ENCODE measurements around the gene HNRNPF.

The HNRNPF gene

DNA sequence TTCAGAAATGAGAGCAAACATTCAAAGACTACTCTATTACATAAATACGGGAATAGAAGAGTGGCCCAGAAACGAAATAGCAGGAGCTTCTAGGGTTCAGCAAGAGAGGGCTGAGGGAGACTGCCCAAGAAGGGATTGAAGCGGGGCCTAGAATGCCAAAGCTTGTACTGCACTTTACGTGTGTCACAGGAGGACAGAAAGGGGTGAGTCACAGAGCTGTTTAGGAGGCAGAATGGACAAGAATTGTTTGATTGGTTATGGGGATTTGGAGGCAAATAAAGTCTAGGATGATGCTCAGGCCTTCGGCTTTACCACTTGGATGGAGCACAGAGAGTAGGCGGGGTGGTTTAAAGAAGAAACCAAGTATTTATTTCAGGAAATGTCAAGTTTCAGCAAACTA is 48.9 kb downstream of the HNRNPF start:
- in situ Hi-C loops (cut with HindIII; ENCODE audit: low pct_unique_long_range_greater_than_20kb, low sequenced_read_pairs), result no loop called here
- no peak for DNase-seq (ENCODE audit: low read depth in 1 of 2, low spot score in 1 of 2)
- no peak for TF ChIP-seq JUND (IDR thresholded peaks at IDR 0.05; ENCODE audit: low read depth)

DNA sequence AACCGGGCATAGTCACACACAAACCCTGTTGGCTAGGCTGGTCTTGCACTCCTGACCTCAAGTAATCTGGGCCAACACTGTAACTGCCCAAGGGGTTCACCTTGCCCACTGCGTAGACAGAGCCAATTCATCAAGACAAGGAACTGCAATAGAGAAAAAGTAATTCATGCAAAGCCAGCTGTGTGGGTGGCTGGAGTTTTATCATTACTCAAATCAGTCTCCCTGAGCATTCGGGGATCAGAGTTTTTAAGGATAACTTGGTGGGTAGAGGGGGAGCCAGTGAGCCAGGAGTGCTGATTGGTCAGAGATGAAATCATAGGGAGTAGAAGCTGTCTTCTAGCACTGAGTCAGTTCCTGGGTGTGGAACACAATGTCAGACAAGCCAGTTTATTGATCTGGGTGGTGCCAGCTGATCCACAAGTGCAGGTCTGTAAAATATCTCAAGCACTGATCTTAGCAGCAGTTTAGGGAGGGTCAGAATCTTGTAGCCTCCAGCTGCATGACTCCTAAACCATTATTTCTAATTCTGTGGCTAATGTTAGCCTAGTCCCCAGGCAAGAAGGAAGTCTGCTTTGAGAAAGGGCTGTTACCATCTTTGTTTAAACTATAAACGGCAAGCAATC is 53.1 kb downstream of the HNRNPF start:
- TF ChIP-seq JUND (IDR thresholded peaks at IDR 0.05; ENCODE audit: low read depth), result peak; percentile 71; the same call in 1 of the 2 replicates
- in situ Hi-C loops (cut with HindIII; ENCODE audit: low pct_unique_long_range_greater_than_20kb, low sequenced_read_pairs), result no loop called here
- peak in 1 of 2 experiments; percentile 76 for DNase-seq (ENCODE audit: low read depth in 1 of 2, low spot score in 1 of 2)

DNA sequence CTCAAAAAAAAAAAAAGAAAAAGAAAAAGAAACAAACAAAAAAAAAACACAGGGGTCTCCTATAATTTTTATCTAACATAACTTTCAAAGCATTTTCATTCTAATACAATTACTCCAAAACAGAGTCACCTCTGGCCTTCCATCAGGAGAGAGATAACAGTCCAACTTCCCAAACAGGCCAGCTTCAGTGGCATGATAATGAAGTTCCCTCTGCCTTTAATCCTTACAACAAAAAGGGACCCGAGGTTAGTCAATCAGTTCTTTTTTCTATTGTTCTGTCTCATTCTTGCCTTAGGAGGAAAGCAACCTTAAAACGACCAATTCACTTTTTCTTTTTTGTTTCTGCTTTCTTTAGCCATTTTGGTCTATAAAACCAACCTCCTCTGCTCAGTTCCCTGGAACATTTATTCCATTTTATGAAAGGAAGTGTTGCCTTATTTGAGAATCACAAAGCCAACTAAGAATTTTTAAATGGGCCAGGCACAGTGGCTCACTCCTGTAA is 54.1 kb downstream of the HNRNPF start:
- no peak for DNase-seq (ENCODE audit: low read depth in 1 of 2, low spot score in 1 of 2)
- no peak for TF ChIP-seq JUND (IDR thresholded peaks at IDR 0.05; ENCODE audit: low read depth)
- in situ Hi-C loops (cut with HindIII; ENCODE audit: low pct_unique_long_range_greater_than_20kb, low sequenced_read_pairs), result no loop called here

DNA sequence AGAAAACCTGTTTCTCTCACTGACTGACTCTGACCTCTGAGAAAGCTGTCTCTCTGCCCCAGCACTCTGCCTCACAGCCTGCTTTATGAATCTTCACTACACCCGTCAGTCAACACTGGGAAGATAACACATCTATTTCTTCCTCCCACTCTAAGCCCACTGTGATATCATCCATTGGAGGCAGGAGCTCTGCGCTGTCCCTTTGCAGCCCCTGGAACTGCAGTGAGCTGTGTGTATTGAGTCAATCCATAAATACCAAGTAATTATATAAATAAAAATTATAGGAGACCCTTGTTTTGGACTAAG is 54.7 kb downstream of the HNRNPF start:
- no peak for TF ChIP-seq JUND (IDR thresholded peaks at IDR 0.05; ENCODE audit: low read depth)
- no peak for DNase-seq (ENCODE audit: low read depth in 1 of 2, low spot score in 1 of 2)
- in situ Hi-C loops (cut with HindIII; ENCODE audit: low pct_unique_long_range_greater_than_20kb, low sequenced_read_pairs), result no loop called here

DNA sequence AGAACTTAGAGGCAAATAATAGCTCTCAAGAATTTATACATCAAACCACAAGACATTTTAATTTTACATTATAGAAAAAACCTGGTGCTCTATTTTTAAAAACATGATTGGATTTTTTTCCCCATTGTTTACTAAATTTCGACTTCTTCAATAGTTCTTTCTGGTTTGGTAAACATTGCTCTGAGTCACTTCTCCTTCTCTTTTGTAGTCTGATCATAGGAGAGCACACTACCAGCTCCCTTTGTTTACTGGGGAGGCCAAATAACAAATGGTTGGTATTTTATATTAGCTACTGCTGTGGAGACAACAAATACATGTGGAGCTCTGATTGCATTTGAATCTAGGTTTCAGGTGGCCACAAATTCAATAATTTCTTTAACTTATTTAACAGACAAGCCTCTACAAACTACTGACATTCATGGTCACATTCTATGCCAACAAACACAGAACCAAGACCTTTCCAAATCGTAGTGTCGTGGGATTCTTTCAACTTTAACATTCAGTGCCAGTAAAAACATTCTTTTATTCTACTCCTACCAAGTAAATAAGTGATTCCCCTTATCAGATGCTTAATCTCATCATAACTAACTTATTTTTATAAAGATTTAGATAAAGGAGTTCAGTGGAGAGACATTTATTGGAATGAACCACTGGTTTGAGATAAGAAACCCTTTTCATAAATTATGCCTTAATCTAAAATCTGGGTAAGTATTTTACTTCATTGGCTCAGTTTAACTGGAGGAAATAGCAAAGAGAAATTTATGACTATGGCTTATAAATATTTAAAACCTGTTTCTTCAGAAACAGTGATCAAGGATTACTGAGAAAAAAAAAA is 55.3 kb downstream of the HNRNPF start:
- DNase-seq (ENCODE audit: low read depth in 1 of 2, low spot score in 1 of 2), result peak in 1 of 2 experiments; percentile 51
- 0 out of 2 replicates have a peak, but pooled peaks have one; percentile 42 for TF ChIP-seq JUND (IDR thresholded peaks at IDR 0.05; ENCODE audit: low read depth)
- in situ Hi-C loops (cut with HindIII; ENCODE audit: low pct_unique_long_range_greater_than_20kb, low sequenced_read_pairs), result no loop called here

DNA sequence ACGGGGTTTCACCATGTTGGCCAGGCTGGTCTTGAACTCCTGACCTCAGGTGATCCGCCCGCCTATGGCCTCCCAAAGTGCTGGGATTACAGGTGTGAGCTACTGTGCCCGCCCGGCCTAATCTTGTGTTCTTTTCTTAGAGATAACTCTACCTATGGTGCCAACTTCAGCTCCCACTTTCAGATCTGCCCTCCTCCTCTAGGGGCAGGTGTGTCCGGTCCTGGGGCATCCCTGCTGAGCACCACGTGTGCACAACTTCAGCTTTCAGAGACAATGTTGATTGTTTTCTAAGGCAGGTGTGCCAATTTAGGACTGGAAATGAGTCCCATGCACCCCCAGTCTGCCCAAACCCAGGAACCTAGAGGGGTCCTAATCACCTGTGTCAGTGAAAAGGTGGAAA is 56.0 kb downstream of the HNRNPF start:
- TF ChIP-seq JUND (IDR thresholded peaks at IDR 0.05; ENCODE audit: low read depth), result no peak
- in situ Hi-C loops (cut with HindIII; ENCODE audit: low pct_unique_long_range_greater_than_20kb, low sequenced_read_pairs), result no loop called here
- DNase-seq (ENCODE audit: low read depth in 1 of 2, low spot score in 1 of 2), result no peak

DNA sequence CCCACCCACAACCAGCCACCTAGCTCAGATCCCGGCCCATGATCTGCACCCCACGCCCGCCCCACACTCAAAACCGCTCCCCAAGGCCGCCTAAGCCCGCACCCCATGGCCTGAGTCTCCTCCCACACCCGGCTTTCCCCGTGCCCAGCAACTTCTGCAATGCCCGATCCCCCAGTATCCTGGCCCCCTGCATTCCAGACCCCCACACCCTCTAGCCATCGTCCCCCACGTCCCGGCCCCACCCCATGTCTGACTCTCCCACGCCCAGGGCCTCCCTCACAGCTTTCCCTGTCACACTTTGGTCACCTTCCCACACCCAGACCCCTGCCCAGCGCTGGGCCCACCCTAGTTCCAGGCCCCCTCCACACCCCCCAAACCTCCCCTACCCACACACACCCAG is 57.7 kb downstream of the HNRNPF start:
- TF ChIP-seq JUND (IDR thresholded peaks at IDR 0.05; ENCODE audit: low read depth), result no peak
- DNase-seq (ENCODE audit: low read depth in 1 of 2, low spot score in 1 of 2), result no peak
- in situ Hi-C loops (cut with HindIII; ENCODE audit: low pct_unique_long_range_greater_than_20kb, low sequenced_read_pairs), result no loop called here

DNA sequence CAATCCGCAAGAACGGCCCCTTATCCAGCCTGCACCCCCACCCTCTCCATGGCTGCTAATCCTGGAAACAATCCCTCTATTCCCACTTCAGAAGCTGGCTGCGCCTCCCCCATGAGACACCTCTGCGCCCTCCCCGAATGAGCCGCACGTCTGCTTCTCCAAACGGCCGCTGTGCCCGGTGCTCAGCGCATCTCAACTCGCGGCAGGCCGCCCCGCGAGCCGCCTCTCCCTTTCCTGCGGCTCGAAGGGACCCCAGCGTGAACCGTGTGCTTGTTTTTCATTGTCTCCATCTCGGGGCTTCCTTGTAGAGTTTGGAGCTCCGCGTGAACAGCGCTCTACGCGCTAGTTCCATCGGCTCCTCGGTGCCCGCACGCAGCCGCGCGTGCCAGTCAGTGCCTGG is 58.3 kb downstream of the HNRNPF start:
- no peak for DNase-seq (ENCODE audit: low read depth in 1 of 2, low spot score in 1 of 2)
- no peak for TF ChIP-seq JUND (IDR thresholded peaks at IDR 0.05; ENCODE audit: low read depth)
- in situ Hi-C loops (cut with HindIII; ENCODE audit: low pct_unique_long_range_greater_than_20kb, low sequenced_read_pairs), result no loop called here

DNA sequence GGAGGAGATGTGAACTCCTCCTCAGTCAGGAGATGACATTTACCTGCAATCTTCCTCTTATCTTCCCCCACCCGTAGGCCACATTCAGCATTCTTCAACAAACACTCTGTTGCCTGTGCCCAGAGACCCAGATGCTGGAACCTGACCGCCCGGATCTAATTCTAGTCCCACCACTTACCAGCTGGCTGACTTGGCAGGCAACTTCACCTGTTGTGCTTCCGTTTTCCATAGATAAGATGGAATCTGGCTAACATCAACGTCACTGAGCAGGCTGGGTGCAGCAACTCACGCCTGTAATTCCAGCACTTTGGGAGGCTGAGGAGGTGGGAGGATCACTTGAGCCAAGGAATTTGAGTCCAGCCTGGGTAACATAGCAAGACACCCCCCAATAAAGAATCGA is 58.8 kb downstream of the HNRNPF start:
- DNase-seq (ENCODE audit: low read depth in 1 of 2, low spot score in 1 of 2), result peak in 1 of 2 experiments; percentile 47
- in situ Hi-C loops (cut with HindIII; ENCODE audit: low pct_unique_long_range_greater_than_20kb, low sequenced_read_pairs), result no loop called here
- TF ChIP-seq JUND (IDR thresholded peaks at IDR 0.05; ENCODE audit: low read depth), result no peak

DNA sequence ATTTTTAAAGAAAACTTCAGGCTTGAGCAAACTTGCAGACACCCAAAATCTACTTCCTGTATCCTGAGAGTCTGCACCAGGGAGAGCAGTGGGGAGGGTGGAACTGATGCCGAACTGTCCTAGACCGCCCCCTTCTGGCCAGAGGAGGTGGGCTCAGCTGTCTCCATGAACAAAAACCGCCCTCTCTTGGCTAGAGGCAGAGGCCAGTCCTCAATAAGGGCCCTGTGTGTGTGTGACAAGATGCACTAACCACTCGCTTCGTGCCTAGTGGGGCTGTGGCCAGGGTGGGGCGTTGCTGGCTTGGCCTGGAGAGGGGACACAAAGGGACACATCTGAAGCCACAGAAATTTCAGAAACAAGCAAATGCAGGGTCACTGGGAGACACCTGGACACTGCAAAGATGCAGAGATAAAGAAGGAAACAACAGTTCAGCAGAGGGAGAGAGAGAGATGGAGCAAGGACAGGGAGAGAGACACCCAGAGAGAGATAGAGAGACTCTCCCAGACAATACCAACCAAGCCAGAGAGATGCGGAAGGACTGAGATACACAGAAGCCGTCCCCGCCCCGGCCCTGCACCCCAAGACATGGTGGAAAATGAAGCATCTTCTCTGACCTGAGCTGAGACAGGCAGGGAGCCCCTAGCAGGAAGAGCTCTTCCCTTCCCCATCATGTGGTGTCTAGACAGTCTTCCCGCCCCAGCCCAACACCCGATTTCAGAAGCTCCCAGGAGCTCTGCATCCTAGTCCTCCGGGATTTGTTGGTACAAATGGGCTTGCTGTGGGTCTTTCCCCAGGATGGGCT is 60.3 kb downstream of the HNRNPF start:
- in situ Hi-C loops (cut with HindIII; ENCODE audit: low pct_unique_long_range_greater_than_20kb, low sequenced_read_pairs), result no loop called here
- peak; percentile 90 to 93 for DNase-seq (ENCODE audit: low read depth in 1 of 2, low spot score in 1 of 2)
- no peak for TF ChIP-seq JUND (IDR thresholded peaks at IDR 0.05; ENCODE audit: low read depth)

DNA sequence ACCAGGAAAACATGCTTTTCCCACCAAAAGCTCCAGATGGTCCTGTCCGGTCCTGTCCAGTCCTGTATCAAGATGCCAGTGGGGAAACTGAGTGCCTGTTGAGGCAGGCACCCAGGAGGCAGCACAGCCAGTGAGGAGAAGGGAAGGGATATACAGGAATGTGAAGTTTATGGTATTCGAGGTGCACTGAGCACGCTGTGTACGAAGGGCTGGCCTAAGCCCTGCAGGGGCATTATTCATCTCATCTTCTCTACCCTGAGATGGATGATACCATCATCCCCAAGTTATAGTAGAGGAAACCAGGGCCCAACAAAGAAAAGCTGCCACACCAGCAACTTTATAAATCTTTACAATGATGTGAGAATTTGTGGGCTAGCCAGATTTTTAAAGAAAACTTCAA is 61.0 kb downstream of the HNRNPF start:
- no peak for TF ChIP-seq JUND (IDR thresholded peaks at IDR 0.05; ENCODE audit: low read depth)
- in situ Hi-C loops (cut with HindIII; ENCODE audit: low pct_unique_long_range_greater_than_20kb, low sequenced_read_pairs), result no loop called here
- no peak for DNase-seq (ENCODE audit: low read depth in 1 of 2, low spot score in 1 of 2)

DNA sequence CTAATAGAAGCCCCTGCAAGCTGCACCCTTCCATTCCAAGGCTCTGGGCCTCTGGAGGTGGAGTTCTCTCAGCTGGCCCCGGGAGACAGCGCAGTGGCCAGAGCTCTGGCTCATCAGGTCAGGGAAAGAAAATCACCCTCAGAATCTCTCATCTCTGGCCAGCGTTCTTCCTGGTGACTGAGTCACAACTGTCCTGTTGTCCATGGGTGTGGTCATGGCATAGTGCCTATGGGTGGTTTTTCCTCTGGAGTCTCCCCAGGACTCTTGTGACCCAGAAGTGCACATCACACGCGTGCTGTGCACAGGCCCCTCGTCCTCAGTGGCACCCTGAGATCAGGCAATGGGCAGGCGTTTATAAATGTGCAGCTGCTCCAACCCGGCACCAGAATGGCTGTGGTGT is 64.9 kb downstream of the HNRNPF start:
- no peak for DNase-seq (ENCODE audit: low read depth in 1 of 2, low spot score in 1 of 2)
- no peak for TF ChIP-seq JUND (IDR thresholded peaks at IDR 0.05; ENCODE audit: low read depth)
- in situ Hi-C loops (cut with HindIII; ENCODE audit: low pct_unique_long_range_greater_than_20kb, low sequenced_read_pairs), result no loop called here

DNA sequence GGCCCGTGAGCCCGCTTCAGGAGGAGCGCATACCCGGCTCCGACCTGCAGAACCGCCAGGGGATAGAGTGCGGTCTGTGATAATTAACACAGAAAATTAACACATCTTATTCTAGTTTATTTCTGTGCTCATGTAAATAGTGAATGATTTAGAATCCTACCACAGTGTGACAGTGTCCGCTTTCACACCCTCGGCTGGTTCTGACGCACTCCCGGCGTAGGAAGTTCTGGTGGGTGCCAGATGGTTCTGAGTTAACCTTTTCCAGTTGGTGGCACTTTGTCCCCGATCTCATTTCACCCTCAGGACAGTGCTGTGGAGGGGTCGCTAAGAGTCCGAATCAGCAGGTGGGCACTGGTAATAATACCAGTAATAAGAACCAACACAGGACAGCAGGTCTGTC is 65.9 kb downstream of the HNRNPF start:
- no peak for TF ChIP-seq JUND (IDR thresholded peaks at IDR 0.05; ENCODE audit: low read depth)
- in situ Hi-C loops (cut with HindIII; ENCODE audit: low pct_unique_long_range_greater_than_20kb, low sequenced_read_pairs), result no loop called here
- DNase-seq (ENCODE audit: low read depth in 1 of 2, low spot score in 1 of 2), result no peak
